Measurements from ENCODE around the gene TMEM123.
"Not testable (repeated sequence)": the region's sequence is repeated elsewhere in the genome, so short reads cannot be mapped to it uniquely, and the experiment has no call there.

TMEM123 gene

GRCh38 chr11:102389253-102389652, 63.3 kb downstream of the TMEM123 start:
- no peak for DNase-seq

- no peak for DNase-seq
These were observed 65.4 kb downstream of the TMEM123 start for GRCh38 chr11:102387043-102387781.

DNA sequence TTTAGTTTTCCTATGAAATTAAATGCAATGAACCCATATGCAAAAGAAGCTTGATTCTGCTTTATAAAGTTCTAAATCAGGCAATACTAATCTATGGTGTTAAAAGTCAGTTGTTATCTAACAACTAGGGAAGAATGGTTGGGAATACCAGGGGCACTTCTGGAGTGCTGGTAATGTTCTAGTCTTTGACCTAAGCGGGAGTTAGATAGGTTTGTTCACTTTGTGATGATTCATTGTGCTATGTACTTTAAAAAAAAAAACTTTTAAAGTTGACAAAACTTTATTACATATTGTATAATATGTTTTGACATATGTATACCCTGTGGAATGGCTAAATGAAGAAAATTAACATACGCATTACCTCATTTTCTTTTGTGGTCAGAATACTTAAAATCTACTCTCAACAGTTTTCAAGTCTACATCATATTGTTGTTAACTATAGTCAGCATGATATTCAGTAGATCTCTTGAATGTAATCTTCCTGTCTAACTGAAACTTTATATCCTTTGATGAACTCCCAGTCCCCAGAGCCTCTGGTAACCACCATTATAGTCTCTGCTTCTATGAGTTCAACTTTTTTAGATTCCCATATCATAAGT, 66.3 kb downstream of the TMEM123 start:
- no peak for DNase-seq

DNA sequence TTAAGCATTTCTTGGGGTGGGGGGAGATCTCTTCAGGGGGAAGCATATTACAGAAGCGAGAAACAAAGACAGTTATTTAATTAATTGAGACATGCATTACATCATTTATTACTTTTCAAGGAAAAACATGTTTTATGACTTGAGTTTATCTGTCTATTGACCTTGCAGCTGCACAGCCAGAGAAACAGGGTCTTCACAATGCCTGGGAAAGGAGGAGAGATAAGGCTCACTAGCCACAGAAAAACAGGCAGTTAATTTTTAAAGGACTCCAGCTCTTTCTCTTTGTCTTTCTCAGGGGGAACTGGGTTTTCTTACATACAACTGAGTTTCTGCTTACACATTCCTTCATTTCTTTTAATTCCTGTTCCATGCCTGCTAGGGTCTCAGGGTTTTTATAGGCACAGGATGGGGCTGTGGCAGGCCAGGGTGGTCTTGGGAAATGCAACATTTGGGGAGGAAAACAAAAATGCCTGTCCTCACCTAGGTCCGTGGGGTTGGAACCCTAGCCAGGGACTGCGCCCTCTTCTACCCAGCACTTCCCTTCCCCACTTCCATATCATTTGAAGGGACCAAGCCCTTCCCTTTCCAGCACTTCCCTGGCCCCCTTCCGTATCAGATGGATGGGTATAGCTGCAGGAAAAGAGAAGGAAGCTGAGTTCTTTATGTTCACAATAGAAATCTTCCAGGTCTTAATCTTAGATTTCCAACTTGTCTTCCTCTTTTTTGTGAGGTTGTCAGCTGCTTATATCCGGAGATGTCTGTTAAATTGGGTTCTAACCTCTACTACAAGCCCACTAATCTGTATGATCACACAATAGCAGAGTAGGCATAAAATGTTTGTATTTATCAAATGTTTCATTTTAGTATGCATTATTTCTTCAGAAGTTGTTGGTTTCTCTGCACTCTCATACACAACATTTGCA, 67.2 kb downstream of the TMEM123 start:
- no peak for DNase-seq

GRCh38 chr11:102384419-102385079, 68.0 kb downstream of the TMEM123 start:
- no peak for DNase-seq

DNA sequence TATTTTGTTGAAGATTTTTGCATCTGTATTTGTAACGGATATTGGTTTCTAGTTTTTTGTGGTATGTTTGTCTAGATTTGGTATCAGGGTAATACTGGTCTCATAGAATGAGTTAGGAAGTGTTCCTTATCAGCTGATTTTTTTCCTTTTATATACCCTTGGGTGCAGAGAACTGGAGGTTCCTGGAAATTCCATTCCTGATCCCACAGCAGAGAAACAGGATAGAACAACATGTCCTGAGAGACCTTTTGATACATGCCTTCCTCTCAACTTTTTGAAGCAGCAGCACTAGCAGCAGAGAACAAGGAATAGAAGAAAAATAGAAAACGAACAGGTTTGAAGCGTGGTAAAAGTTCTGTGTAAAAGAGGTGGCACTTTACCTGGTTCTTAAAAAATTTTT, 68.7 kb downstream of the TMEM123 start:
- no peak for DNase-seq

DNA sequence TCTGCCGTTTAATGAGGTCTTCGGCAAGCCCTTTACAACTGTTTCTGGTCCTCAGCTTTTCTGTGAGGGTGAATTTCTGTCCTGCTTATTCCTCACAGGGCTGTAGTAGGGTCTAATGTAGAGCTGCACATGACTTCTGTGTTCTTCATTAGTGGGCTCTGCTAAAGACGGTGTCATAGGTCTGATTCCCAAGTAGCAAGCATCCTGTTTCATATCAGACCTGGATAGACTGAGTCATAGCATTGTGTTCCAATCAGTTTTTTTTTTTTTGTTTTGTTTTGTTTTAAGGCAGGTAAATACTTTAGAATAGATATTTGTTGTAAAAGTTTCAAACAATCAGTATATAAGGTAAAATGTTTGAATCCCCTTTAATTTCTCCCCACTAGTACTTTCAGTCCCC, 70.2 kb downstream of the TMEM123 start:
- DNase-seq: no peak

- DNase-seq: no peak
These were observed 73.7 kb downstream of the TMEM123 start for GRCh38 chr11:102378818-102379217.

DNA sequence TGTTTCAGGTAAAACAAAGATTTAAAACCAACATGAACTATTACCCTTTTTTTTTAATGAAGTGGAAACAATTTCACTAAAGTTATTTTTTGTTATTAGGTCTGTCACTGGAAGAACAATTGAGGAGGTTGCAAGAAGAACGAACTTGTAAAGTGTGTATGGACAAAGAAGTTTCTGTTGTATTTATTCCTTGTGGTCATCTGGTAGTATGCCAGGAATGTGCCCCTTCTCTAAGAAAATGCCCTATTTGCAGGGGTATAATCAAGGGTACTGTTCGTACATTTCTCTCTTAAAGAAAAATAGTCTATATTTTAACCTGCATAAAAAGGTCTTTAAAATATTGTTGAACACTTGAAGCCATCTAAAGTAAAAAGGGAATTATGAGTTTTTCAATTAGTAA, 74.7 kb downstream of the TMEM123 start:
- DNase-seq: no peak

GRCh38 chr11:102375720-102376399, 76.7 kb downstream of the TMEM123 start:
- DNase-seq: no peak

DNA sequence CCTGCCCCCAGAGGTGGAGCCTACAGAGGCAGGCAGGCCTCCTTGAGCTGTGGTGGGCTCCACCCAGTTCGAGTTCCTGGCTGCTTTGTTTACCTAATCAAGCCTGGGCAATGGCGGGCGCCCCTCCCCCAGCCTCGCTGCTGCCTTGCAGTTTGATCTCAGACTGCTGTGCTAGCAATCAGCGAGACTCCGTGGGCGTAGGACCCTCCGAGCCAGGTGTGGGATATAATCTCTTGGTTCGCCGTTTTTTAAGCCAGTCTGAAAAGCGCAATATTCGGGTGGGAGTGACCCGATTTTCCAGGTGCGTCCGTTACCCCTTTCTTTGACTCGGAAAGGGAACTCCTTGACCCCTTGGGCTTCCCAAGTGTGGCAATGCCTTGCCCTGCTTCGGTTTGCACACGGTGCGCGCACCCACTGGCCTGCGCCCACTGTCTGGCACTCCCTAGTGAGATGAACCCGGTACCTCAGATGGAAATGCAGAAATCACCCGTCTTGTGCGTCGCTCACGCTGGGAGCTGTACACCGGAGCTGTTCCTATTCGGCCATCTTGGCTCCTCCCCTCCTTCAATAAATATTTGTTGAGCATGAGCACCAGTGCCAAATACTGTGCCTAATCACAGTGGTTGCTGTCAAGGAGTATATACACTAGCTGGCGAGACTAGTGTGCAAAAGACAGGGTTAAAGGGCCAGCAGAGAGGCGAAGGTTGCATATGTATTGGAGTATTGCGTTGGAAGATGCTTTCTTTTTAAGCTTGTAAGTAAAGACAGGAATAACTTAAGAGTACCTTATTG, 77.7 kb downstream of the TMEM123 start:
- DNase-seq: not testable (repeated sequence)

DNA sequence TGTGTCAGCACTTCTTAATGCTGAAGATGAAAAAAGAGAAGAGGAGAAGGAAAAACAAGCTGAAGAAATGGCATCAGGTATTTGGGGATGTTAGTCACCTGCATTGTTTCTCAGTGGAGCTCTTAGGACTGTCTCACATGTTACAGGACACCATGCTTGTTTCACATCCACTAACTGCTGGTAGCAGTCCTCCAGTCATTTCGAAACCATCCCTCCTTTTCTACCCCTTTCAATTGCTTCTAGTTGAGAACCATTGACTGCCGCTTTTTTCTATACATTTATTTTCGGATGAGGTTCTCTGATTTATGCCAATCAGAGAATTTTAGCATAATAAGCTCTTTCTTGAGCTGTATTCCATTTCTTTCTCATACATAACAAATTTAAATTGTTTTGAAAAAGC, 84.1 kb downstream of the TMEM123 start:
- no peak for DNase-seq

GRCh38 chr11:102367364-102367763, 85.2 kb downstream of the TMEM123 start:
- no peak for DNase-seq

GRCh38 chr11:102364991-102365390, 87.6 kb downstream of the TMEM123 start:
- no peak for DNase-seq

GRCh38 chr11:102361086-102362031, 91.2 kb downstream of the TMEM123 start:
- no peak for DNase-seq

DNA sequence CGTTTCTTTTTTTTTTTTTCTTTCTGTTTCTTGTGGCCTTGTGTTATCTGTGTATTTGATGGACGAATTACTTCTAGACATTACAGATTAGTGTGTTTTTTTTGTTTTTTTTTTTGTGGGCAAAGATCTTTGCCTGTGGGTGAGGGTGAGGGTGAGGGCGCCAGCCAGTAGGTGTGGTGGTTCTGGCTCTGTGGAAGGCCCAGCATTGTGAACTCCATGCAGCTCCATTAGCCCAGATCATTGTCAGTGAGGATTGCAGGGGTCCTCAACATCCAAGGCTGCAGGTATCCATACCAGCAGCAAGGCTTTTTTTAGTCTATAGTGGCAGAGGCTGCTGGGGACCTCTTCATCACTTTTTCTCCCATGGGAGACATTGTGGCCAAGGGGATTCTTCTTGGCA, 91.9 kb downstream of the TMEM123 start:
- DNase-seq: no peak

DNA sequence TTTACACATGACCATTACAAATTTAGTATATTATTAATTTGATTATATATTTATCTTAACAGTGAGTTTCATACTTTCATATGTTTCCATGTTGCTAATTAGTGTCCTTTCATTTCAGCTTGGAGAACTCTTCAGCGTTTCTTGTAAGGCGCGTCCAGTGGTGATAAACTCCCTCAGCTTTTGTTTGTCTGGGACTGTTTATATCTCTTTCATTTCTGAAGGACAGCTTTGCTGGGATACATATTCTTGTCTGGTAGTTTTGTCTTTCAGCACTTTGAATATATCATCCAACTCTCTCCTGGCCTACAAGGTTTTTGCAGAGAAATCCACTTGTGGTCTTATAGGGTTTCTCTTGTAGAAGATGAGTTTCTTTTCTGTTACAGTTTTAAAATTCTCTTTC, 93.2 kb downstream of the TMEM123 start:
- no peak for DNase-seq

- DNase-seq: no peak
These were observed 95.4 kb downstream of the TMEM123 start for GRCh38 chr11:102357116-102357515.

DNA sequence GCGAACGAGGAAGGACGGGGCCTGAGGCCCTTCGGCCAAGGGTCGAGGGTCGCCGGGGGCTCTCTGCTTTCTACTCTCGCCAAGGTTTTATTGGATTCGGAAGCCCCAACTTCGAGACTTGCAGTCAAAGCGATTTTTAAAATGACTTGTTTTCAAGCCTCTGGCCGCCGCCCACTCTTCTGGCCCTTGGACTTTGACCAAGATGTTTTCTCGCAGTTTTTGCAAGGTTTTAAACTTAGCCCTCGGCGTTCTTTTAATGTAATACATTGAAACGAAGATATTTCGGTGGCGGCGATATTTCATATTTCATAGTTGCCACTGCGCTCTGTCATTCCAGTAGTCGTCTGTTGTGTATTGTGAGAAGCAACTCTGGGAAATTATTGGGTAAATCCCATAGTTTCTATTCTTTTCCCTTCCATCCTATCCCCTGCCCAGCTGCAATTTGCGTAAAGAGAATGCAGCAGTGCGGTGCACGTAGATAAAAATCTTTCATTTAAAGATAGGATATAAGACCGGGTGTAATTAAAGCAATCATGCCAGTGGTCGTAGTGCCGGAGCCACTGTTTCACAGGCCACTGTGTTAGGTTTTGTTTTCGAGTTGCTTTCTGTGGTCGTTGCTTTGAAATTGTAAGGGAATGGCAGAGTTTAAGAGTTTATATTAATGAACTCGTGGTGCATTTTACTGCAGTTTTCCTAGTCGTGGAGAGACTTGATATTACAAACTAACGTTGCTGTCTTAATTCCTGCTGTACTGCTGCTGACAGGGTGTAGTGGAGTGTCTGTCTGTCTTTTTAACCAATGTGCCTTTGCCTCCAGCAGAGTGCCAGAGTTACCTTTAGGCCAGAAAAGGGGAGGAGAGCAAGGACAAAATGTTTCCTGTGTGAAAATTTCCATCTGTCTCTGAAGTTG, 104.8 kb downstream of the TMEM123 start:
- DNase-seq: no peak
